ENCODE results near the gene SLC44A3. TPM values are rescaled to one million over a fixed set of nuclear protein-coding genes. Genes with fewer than 3 reads are reported as not detected.

Gene SLC44A3
- total and polyA plus RNA-seq, 2 donors (not counting 1 experiment from before 2014, with no cell fraction given) = 3.9 to 9.7 TPM

- Histone ChIP-seq H3K9me3 (ENCODE audit: control insufficient read depth, insufficient read depth, low read depth, low read length) (no peaks in the 10 kb centered on the region), H4K20me1 (ENCODE audit: control insufficient read depth, extremely low read depth, insufficient read depth, low read length) (peaks cover 6% of the 10 kb centered on the region), H3K4me2 (ENCODE audit: extremely low read depth, insufficient read depth, low read length) (peak overlapping the region; percentile 44), H2AFZ (ENCODE audit: low read length) (no peak overlapping the region), H3K4me1 (ENCODE audit: control insufficient read depth, extremely low read depth, insufficient read depth, low read length) (peaks cover 20% of the 10 kb centered on the region), H3K9ac (ENCODE audit: insufficient read depth, low read length) (no peak overlapping the region), H3K4me3 (replicated peaks in 1 of 4; ENCODE audit: control extremely low read depth in 1 of 4, insufficient read depth in 1 of 4, low read depth in 3 of 4, low read length in 4 of 4) (peak overlapping the region in 1 of 4 experiments; percentile 22), H3K79me2 (ENCODE audit: control insufficient read depth, insufficient read depth, low read length) (peaks cover 100% of the 10 kb centered on the region), H3K27me3 (ENCODE audit: control insufficient read depth, insufficient read depth, low read length) (no peaks in the 10 kb centered on the region), H3K27ac (ENCODE audit: insufficient read depth, low read length) (no peak overlapping the region), H3K36me3 (ENCODE audit: control insufficient read depth, insufficient read depth, low read length) (no peaks in the 10 kb centered on the region)
- TF ChIP-seq, protein P1, sequence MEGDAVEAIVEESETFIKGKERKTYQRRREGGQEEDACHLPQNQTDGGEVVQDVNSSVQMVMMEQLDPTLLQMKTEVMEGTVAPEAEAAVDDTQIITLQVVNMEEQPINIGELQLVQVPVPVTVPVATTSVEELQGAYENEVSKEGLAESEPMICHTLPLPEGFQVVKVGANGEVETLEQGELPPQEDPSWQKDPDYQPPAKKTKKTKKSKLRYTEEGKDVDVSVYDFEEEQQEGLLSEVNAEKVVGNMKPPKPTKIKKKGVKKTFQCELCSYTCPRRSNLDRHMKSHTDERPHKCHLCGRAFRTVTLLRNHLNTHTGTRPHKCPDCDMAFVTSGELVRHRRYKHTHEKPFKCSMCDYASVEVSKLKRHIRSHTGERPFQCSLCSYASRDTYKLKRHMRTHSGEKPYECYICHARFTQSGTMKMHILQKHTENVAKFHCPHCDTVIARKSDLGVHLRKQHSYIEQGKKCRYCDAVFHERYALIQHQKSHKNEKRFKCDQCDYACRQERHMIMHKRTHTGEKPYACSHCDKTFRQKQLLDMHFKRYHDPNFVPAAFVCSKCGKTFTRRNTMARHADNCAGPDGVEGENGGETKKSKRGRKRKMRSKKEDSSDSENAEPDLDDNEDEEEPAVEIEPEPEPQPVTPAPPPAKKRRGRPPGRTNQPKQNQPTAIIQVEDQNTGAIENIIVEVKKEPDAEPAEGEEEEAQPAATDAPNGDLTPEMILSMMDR (conservative IDR thresholded peaks at IDR 0.05 in 1 of 2, IDR thresholded peaks at IDR 0.05 in 1 of 2; ENCODE audit: low read depth in 1 of 2, low read length in 2 of 2) = no peak
- TF ChIP-seq EZH2 (IDR thresholded peaks at IDR 0.05; ENCODE audit: low read length, missing control alignments) = no peak
- DNase-seq (ENCODE audit: low read depth in 2 of 2) = no peak
These were observed 99.9 kb downstream of the SLC44A3 start for GRCh38 chr1:94920061-94920460.

- H3K79me2 ChIP-seq (ENCODE audit: control insufficient read depth, insufficient read depth, low read length) = peaks cover 99% of the 10 kb centered on the region
- H3K9ac ChIP-seq (ENCODE audit: insufficient read depth, low read length) = no peak overlapping the region
- DNase-seq (ENCODE audit: low read depth in 2 of 2) = no peak
- TF ChIP-seq, protein P1 (conservative IDR thresholded peaks at IDR 0.05 in 1 of 2, IDR thresholded peaks at IDR 0.05 in 1 of 2; ENCODE audit: low read depth in 1 of 2, low read length in 2 of 2) = no peak
- TF ChIP-seq EZH2 (IDR thresholded peaks at IDR 0.05; ENCODE audit: low read length, missing control alignments) = no peak
- no peak overlapping the region for H3K27ac ChIP-seq (ENCODE audit: insufficient read depth, low read length)
- peaks cover 20% of the 10 kb centered on the region for H3K4me1 ChIP-seq (ENCODE audit: control insufficient read depth, extremely low read depth, insufficient read depth, low read length)
- H3K27me3 ChIP-seq (ENCODE audit: control insufficient read depth, insufficient read depth, low read length) = no peaks in the 10 kb centered on the region
- peak overlapping the region; percentile 98 for H3K4me2 ChIP-seq (ENCODE audit: extremely low read depth, insufficient read depth, low read length)
- H3K4me3 ChIP-seq (replicated peaks in 1 of 4; ENCODE audit: control extremely low read depth in 1 of 4, insufficient read depth in 1 of 4, low read depth in 3 of 4, low read length in 4 of 4) = peak overlapping the region in 3 of 4 experiments; percentile 10 to 88 (median 87)
- peaks cover 6% of the 10 kb centered on the region for H4K20me1 ChIP-seq (ENCODE audit: control insufficient read depth, extremely low read depth, insufficient read depth, low read length)
- no peaks in the 10 kb centered on the region for H3K36me3 ChIP-seq (ENCODE audit: control insufficient read depth, insufficient read depth, low read length)
- H3K9me3 ChIP-seq (ENCODE audit: control insufficient read depth, insufficient read depth, low read depth, low read length) = no peaks in the 10 kb centered on the region
- no peak overlapping the region for H2AFZ ChIP-seq (ENCODE audit: low read length)
These were observed 101.8 kb downstream of the SLC44A3 start for GRCh38 chr1:94921977-94922376.

DNA sequence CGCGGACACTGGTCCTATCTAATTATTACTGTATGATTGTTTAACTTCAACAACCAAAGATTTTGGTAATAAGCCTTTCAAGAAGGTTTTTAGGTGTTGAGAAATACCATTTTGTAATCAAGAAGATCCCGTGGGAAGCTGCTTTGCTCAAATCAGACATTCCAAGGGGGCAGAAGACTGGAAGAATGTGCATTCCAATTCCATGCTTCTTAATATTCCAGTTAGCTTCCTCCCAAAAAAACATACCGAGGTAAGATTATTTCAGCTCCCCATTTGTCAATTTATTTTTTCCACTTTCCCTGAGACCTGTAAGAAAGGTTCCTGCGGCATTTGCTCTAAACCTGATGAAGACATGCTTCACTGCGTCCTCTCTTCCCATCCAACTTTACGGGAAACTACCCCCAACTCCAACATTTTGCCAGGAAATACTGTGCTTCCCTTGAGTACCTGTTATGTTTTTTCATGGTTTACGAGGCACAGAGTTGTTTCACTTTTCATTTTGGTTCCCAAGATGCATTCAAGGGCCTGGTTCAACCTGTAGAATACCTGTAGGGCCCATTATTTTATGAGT is 102.7 kb downstream of the SLC44A3 start:
- H3K27me3 ChIP-seq (ENCODE audit: control insufficient read depth, insufficient read depth, low read length) = no peaks in the 10 kb centered on the region
- no peak overlapping the region for H2AFZ ChIP-seq (ENCODE audit: low read length)
- no peaks in the 10 kb centered on the region for H3K9me3 ChIP-seq (ENCODE audit: control insufficient read depth, insufficient read depth, low read depth, low read length)
- H3K4me3 ChIP-seq (replicated peaks in 1 of 4; ENCODE audit: control extremely low read depth in 1 of 4, insufficient read depth in 1 of 4, low read depth in 3 of 4, low read length in 4 of 4) = peak overlapping the region; percentile 33 to 88 (median 65)
- peak overlapping the region; percentile 98 for H3K4me2 ChIP-seq (ENCODE audit: extremely low read depth, insufficient read depth, low read length)
- peak overlapping the region; percentile 61 for H3K27ac ChIP-seq (ENCODE audit: insufficient read depth, low read length)
- DNase-seq (ENCODE audit: low read depth in 2 of 2) = peak; percentile 43 to 92
- no peak overlapping the region for H3K9ac ChIP-seq (ENCODE audit: insufficient read depth, low read length)
- no peaks in the 10 kb centered on the region for H3K36me3 ChIP-seq (ENCODE audit: control insufficient read depth, insufficient read depth, low read length)
- peaks cover 4% of the 10 kb centered on the region for H4K20me1 ChIP-seq (ENCODE audit: control insufficient read depth, extremely low read depth, insufficient read depth, low read length)
- TF ChIP-seq, protein P1 (conservative IDR thresholded peaks at IDR 0.05 in 1 of 2, IDR thresholded peaks at IDR 0.05 in 1 of 2; ENCODE audit: low read depth in 1 of 2, low read length in 2 of 2) = no peak
- no peak for TF ChIP-seq EZH2 (IDR thresholded peaks at IDR 0.05; ENCODE audit: low read length, missing control alignments)
- H3K4me1 ChIP-seq (ENCODE audit: control insufficient read depth, extremely low read depth, insufficient read depth, low read length) = peaks cover 17% of the 10 kb centered on the region
- peaks cover 93% of the 10 kb centered on the region for H3K79me2 ChIP-seq (ENCODE audit: control insufficient read depth, insufficient read depth, low read length)
